KOPT-K1 (cell line): ENCODE data around the gene RBM47.
A peak's percentile ranks its signal among the peaks of the same experiment; 100 is the strongest.

ENCODE experiments used
- H3K27ac ChIP-seq: fragments of 200-600 bp; sonication (generic); 2 replicates; pipeline ENCODE4 v1.5.1; 2016; ENCODE audit warnings: antibody characterized with exemption, mild to moderate bottlenecking, low read depth, low read length; ENCODE audit not compliant: poor library complexity, severe bottlenecking
- H3K36me3 ChIP-seq: fragments of 200-600 bp; sonication (generic); 2 replicates; pipeline ENCODE4 v1.5.1; 2017; ENCODE audit warnings: antibody characterized with exemption, mild to moderate bottlenecking, low read length, moderate library complexity; ENCODE audit not compliant: insufficient read depth
- H3K9me3 ChIP-seq: fragments of 200-600 bp; sonication (generic); 2 replicates; pipeline ENCODE4 v1.5.1; 2017; ENCODE audit warnings: antibody characterized with exemption, low read length, mild to moderate bottlenecking; ENCODE audit not compliant: insufficient read depth, poor library complexity, severe bottlenecking

RBM47 gene

GRCh38 chr4:40629401-40630334, at the start of gene RBM47:
Gene RBM47, minus strand, starts transcription at chr4:40629864. Its CDS starts 190,971 bp downstream, at chr4:40438893.
- Histone ChIP-seq H3K27ac (no peak within 1 kb of the TSS), H3K36me3 (no peaks in the 10 kb centered on the region)

GRCh38 chr4:40678421-40678820, 48.8 kb upstream of the RBM47 start:
- no peak overlapping the region for H3K27ac ChIP-seq
- H3K9me3 ChIP-seq, result no peaks in the 10 kb centered on the region
- H3K36me3 ChIP-seq, result no peaks in the 10 kb centered on the region

More at GRCh38 chr4:40629401-40630334, at the start of gene RBM47:
- no peaks in the 10 kb centered on the region for H3K9me3 ChIP-seq

- Histone ChIP-seq H3K36me3 (no peaks in the 10 kb centered on the region), H3K27ac (no peak overlapping the region), H3K9me3 (no peaks in the 10 kb centered on the region)
Measured at GRCh38 chr4:40675166-40675565, 45.5 kb upstream of the RBM47 start.

- Histone ChIP-seq H3K36me3 (no peaks in the 10 kb centered on the region), H3K9me3 (no peaks in the 10 kb centered on the region), H3K27ac (peak overlapping the region; percentile 46)
Measured at GRCh38 chr4:40672528-40673522, 43.2 kb upstream of the RBM47 start.

- H3K27ac ChIP-seq, result no peak overlapping the region
Measured at GRCh38 chr4:40669504-40669903, 39.8 kb upstream of the RBM47 start.

GRCh38 chr4:40665842-40666241, 36.2 kb upstream of the RBM47 start:
- no peaks in the 10 kb centered on the region for H3K9me3 ChIP-seq
- no peaks in the 10 kb centered on the region for H3K36me3 ChIP-seq
- no peak overlapping the region for H3K27ac ChIP-seq

More at GRCh38 chr4:40669504-40669903, 39.8 kb upstream of the RBM47 start:
- Histone ChIP-seq H3K9me3 (no peaks in the 10 kb centered on the region), H3K36me3 (no peaks in the 10 kb centered on the region)

GRCh38 chr4:40662962-40663604, 33.4 kb upstream of the RBM47 start:
- Histone ChIP-seq H3K27ac (no peak overlapping the region), H3K9me3 (no peaks in the 10 kb centered on the region)

GRCh38 chr4:40661803-40662202, 32.1 kb upstream of the RBM47 start:
- Histone ChIP-seq H3K36me3 (no peaks in the 10 kb centered on the region), H3K27ac (no peak overlapping the region), H3K9me3 (no peaks in the 10 kb centered on the region)

More at GRCh38 chr4:40662962-40663604, 33.4 kb upstream of the RBM47 start:
- no peaks in the 10 kb centered on the region for H3K36me3 ChIP-seq

GRCh38 chr4:40656201-40656863, 26.7 kb upstream of the RBM47 start:
- peak overlapping the region; percentile 17 for H3K27ac ChIP-seq
- H3K36me3 ChIP-seq, result no peaks in the 10 kb centered on the region
- no peaks in the 10 kb centered on the region for H3K9me3 ChIP-seq

- no peaks in the 10 kb centered on the region for H3K36me3 ChIP-seq
- no peak overlapping the region for H3K27ac ChIP-seq
- no peaks in the 10 kb centered on the region for H3K9me3 ChIP-seq
Measured at GRCh38 chr4:40651280-40651679, 21.6 kb upstream of the RBM47 start.

- Histone ChIP-seq H3K27ac (no peak overlapping the region), H3K36me3 (no peaks in the 10 kb centered on the region), H3K9me3 (no peaks in the 10 kb centered on the region)
Measured at GRCh38 chr4:40649321-40649720, 19.7 kb upstream of the RBM47 start.

- Histone ChIP-seq H3K9me3 (no peaks in the 10 kb centered on the region), H3K27ac (no peak overlapping the region), H3K36me3 (no peaks in the 10 kb centered on the region)
Measured at GRCh38 chr4:40648742-40649281, 19.1 kb upstream of the RBM47 start.

- H3K27ac ChIP-seq, result no peak overlapping the region
- no peaks in the 10 kb centered on the region for H3K36me3 ChIP-seq
Measured at GRCh38 chr4:40648131-40648530, 18.5 kb upstream of the RBM47 start.

GRCh38 chr4:40645586-40645985, 15.9 kb upstream of the RBM47 start:
- no peaks in the 10 kb centered on the region for H3K9me3 ChIP-seq
- H3K36me3 ChIP-seq, result no peaks in the 10 kb centered on the region
- no peak overlapping the region for H3K27ac ChIP-seq

More at GRCh38 chr4:40648131-40648530, 18.5 kb upstream of the RBM47 start:
- no peaks in the 10 kb centered on the region for H3K9me3 ChIP-seq
